HUDEP-2 (cell line): ENCODE data around the gene TSR1.
A peak's percentile ranks its signal among the peaks of the same experiment; 100 is the strongest.

Experiments
- DNase-seq, 76 experiments: peaks; one replicate each; lab custom pipeline; 2025; ENCODE audit not compliant: unreplicated experiment in 76 of 76; lab: John Stamatoyannopoulos, UW

TSR1 gene

DNA sequence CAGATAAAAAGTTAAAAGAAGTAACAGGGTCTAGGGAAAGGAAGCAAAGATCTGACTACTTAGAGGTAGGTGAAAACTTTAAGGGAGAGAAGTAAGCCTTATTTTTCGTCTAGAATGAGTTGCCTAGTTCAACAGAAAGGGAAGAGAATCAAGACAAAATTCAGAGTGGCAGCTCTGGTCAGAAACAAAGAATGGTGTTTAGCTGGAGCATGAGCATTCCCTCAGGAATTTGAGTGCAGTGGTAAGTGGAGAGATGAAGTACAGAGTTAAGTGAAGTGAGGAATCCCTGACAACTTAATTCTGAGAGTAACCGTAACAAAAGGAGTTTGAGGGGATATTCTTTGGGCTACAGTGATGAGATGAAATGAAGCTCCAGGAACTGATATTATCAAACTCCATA, 44.2 kb downstream of the TSR1 start:
- DNase-seq = no peak

DNA sequence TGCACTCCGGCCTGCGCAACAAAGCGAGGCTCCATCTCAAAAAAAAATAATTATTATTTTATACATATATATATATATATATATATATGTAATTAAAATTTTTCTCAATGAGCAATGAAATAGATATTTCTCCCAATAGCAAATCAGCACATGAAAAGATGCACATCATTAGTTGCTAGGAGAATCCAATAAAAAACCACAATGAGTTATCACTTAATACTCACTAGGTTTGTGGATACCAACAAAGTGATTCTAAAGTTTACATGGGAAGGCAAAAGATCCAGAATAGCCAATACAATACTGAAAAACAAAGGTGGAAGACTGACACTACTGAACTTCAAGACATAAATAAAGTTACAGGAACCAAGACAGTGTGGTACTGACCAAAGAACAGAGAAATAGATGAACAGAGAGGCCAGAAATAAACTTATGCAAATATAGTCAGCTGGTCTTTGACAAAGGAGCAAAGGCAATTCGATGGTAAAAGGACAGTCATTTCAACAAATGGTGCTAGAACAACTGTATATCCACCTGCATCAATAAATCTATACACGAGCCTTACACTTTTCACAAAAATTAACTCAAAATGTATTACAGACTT, 46.3 kb downstream of the TSR1 start:
- DNase-seq = no peak

- no peak for DNase-seq
These were observed 53.0 kb downstream of the TSR1 start for GRCh38 chr17:2283302-2283701.

GRCh38 chr17:2282297-2282873, 53.9 kb downstream of the TSR1 start:
- peak in 28 of 76 experiments; percentile 3 to 59 (median 22) for DNase-seq

DNA sequence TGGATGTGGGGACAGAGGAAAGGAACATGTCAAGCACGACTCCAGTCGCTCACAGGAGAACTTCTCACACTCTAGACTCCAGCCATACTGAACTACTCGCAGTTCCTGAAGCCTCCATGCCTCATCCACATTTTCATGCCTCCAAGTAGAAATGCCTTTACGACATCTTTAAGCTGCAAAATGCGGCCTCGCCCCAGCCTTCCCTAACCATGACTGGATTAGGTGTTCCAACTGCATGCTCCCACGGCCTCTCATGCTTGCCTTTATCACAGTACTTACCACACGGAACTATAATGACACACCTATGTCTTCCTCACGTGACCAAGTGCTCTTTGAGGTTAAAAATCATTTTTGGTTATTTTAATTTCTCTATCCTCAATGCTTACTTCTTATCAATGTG, 56.5 kb downstream of the TSR1 start:
- DNase-seq = no peak

- no peak for DNase-seq
These were observed 58.7 kb downstream of the TSR1 start for GRCh38 chr17:2277429-2278170.

DNA sequence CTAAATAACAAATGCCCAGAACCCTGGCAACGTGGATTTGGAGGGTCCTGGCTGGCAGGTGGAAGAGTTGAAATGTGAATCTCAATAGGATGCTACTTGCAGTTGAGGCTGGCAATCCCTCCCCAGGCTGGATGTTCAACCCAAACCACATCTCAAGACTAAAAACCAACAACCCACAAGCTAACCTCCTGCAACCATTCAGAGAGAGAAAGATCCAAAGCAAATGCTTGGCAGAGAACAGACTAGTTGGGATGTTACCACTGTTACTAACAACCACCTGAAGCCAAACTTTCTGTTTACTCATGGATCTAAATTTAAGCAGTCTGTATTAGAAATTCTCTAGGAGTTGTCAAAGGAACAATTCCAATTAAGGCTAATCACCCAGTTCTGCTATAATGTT, 60.5 kb downstream of the TSR1 start:
- DNase-seq = no peak

DNA sequence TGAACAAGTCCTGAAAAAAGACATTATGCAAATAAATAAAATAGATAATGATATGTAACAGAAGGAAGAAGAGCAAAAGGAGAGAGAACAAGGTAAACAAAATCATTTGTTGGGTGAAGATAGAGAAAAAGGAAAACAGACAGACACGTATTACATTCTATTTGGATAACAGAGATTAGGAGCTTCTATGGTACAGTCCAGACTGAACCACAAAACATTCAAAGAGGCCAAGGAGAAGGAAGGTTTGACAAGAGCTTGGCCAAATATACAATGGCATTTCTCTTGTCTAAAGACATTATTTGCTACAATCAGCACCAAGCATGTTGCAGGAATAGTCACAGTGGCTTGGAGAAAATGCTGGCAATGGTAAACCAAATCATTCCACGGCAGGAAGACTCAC, 61.8 kb downstream of the TSR1 start:
- DNase-seq = no peak
